OCI-M2 (cell line): ENCODE data around the gene CDH23.

Source experiments
- DNase-seq: peaks from one replicate; lab custom pipeline; 2025; ENCODE audit not compliant: unreplicated experiment; lab: John Stamatoyannopoulos, UW

CDH23 gene

DNA sequence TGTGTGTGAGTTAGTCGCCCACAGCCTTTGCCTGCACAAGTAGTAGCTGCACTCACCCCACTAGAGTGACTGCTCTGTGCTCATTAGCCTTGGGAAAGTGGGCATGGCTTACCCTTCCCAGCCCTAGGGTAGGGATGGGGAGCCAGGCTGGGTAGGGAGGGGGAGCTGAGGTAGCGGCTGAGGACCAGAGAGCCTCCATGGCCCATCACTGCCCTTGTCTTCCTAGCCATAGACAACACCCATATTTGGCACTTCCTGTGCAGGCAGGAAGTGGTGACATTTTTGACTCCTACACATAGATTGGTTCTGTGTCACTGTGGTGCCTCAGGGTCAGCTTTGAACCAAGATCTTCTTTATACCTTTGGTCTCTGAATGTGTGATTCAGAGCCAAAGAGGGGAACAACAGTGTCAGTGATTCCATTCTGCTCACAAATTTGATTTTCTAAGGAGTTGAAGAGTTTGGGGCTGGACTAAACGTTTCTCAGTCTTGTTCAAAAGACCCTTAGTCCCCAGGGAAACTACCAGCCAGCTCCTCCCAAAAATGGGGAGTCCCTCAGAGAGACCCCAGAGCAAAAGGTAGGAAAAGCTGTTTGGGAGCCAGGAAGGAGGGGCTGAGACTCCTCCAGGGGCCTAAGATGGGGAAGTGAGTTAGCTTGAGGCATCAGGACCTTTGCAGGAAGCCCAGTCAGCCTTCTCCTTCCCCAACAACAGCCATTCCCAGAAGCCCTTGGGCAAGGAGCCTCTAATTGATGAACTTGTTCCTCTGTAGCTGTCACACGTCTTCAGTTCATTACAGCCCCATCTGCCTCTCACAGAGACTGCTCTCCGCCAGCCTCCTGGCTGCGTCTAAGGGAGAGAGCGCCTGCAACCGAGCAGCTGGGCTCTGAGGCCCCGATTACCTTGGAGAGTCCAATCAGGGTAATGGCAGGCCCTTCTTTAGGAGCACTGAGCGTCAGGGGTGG, 135.0 kb downstream of the CDH23 start:
- DNase-seq: no peak

DNA sequence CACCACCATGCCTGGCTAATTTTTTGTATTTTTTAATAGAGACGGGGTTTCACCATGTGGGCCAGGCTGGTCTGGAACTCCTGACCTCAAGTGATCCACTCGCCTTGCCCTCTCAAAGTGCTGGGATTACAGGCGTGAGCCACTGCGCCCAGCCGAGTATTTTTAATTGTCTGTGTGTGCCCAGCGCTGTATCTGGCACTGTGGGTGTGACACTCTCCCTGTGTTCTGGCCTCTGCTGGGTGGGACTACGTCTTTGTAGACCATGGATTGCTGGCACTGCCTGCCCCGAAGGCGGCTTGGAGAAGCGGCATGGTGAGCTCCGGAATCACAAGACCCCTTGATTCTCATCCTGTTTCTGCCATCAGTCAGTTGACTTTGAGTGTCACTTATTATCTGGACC, 136.2 kb downstream of the CDH23 start:
- no peak for DNase-seq

- no peak for DNase-seq
Observed at GRCh38 chr10:71533936-71534335, 137.2 kb downstream of the CDH23 start.

GRCh38 chr10:71534568-71535194, 138.0 kb downstream of the CDH23 start:
- DNase-seq: no peak

GRCh38 chr10:71536332-71536731, 139.6 kb downstream of the CDH23 start:
- no peak for DNase-seq

GRCh38 chr10:71537125-71537524, 140.4 kb downstream of the CDH23 start:
- DNase-seq: no peak

DNA sequence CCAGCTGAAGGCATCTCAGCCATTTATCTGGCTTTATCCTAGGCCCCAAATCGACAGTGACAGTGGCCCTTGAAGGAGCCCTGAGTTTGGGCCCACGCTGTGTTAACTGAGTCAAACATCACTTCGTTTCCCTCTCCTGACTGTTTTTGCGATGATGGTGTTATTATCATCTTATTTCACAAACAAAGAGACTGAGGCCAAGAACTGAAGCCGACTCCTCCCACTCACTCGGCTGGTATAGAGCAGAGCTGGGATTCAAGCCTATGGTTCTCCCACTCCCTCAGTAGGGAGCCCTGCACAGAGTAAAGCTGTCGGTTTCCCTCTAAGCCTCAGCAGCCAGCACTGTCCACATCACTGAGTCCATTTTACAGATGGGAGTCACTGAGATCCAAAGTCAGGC, 141.0 kb downstream of the CDH23 start:
- no peak for DNase-seq

- DNase-seq: no peak
Observed at GRCh38 chr10:71538608-71539260, 142.0 kb downstream of the CDH23 start.

- no peak for DNase-seq
Observed at GRCh38 chr10:71539442-71540118, 142.9 kb downstream of the CDH23 start.

DNA sequence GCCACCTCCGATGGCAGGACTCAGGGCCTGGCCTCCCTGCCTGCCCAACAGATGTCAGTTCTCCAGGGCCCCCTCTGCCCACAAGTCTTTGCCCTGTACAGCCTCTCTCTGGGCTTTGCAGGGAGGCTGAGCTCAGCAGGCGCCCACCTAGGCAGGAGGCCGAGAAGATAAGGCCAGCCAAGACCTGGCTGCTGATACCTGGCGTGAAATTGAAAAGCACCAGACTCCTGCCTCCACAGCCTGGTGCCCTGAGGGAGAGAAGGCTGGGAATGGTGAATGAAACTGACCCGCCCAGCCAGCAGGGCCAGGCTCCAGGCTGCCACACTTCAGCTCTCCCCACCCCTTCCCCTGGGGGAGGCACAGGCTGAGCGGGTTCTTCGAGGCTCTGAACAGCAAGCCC, 145.8 kb downstream of the CDH23 start:
- no peak for DNase-seq

- DNase-seq: no peak
Observed at GRCh38 chr10:71543608-71544170, 147.0 kb downstream of the CDH23 start.

GRCh38 chr10:71545001-71545400, 148.3 kb downstream of the CDH23 start:
- DNase-seq: no peak

DNA sequence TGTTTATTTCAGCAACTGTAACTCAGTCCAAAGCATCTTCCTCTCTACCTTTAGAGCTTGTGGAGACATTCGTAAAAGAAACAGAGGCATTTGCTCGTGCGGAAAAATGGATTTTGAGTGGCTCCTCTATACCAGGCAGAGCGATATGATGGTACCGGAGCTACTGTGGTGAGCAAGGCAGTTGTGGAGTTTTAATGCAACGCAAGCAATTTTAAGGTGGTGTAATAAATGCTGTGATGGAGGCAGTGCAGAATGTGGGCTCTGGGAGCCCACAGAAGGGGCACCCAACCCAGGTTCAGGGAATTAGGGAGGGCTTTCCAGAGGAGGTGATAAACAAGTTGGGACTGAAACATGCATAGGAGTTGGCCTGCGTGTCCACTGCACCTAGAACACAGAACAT, 149.5 kb downstream of the CDH23 start:
- DNase-seq: no peak

DNA sequence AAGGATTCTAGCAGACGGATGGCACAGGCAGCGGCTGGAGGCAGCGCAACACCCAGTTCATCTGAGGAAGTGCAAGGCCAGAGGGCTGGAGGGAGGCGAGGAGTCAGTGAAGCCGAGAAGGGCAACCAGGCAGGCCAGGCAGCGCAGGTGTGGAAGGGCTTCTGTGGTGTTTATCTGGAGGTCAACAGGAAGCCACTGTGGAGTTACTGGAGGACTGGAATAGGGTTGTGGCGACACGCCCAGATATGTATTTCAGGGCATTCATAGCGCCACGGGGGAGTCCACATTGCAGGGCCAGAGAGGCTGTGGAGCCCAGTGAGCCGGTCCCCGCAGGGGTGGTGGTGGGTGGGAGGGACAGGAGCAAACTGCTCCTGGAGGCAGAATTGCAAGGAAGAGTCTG, 150.6 kb downstream of the CDH23 start:
- DNase-seq: no peak

GRCh38 chr10:71547876-71548846, 151.4 kb downstream of the CDH23 start:
- DNase-seq: no peak

DNA sequence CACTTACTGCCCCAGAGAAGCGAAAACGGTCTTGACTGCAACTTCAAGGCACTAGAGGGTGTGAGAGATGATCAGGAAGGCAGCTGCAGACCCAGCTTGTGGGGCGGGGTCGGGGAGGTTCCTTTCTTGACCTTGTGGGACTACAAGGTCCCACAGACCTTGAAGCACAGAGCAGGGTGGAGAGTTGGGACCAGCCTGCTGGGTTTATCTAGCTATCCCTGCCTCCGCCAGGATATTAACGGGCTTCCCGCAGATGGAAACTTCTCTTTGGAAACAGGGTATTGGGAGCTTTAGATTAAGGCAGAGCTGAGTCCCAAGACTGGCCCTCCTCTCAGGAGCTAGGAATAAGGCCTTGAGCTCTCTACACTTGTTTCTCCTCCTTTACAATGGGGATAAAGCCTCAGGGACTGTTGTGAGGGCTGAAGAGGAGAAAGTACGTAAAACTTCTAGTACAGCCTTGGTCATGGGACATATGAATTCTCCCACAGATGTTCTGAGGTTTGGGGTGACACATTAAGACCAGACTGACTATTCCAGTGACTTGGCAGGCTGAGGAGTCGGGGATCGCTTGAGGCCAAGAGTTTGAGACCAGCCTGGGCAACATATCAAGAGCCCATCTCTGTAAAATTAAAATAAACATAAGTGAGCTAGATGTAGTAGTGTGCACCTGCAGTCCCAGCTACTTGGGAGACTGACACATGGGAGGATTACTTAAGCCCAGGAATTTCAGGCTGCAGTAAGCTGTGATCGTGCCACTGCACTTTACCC, 153.2 kb downstream of the CDH23 start:
- no peak for DNase-seq

- DNase-seq: no peak
Observed at GRCh38 chr10:71550628-71551027, 153.9 kb downstream of the CDH23 start.

DNA sequence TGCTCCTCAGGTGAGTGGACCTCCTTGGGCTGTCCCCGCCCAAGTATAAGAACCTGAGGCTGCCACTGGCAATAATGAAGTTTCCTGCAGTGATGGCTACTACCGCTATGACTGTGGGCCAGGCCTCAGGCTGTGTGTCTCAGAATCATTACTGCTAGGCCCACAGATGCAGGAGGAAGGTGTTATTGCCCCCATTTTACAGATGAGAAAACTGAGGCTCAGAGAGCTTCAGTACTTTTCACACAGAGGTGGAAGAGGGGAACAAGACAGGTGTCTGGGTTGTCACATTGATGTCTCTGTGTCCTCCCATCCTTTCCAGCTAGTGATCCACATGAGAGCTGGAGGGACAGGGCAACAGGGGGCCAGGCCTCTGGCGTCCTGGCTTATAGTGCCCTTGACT, 155.2 kb downstream of the CDH23 start:
- DNase-seq: no peak

DNA sequence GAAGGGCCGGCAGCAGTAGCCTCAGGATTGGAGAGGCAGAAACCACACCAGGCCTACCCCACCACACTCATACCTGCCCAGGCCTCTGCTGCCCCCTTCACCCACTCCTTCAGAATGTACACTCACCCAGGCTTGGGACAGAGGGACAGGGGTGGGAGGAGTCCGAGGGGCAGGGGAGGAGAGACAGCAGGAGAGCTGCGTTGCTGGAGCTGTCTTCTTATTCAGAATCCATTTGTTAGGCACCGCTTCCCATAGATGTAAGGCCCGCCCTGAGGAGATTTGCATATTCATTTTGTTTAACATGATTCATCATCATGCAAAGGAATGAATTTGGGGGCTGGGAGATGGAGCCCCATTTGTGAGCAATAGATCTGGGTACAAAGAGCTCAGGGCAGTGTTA, 156.7 kb downstream of the CDH23 start:
- no peak for DNase-seq
